Stimulated activated CD8-positive, alpha-beta memory T cell treated with anti-CD3 and anti-CD28 coated beads, Interleukin-7, amount 100 ng/mL, for 24 hours (primary cell): ENCODE results near the gene KIAA0825.

ENCODE experiments used
- DNase-seq: peaks from one replicate; pipeline ENCODE4 v3.0.0-alpha.2; 2020; ENCODE audit warnings: low read depth

KIAA0825 gene

GRCh38 chr5:94308442-94308841, 310.0 kb downstream of the KIAA0825 start:
- DNase-seq = no peak

- DNase-seq = no peak
These were observed 314.3 kb downstream of the KIAA0825 start for GRCh38 chr5:94304146-94304545.

GRCh38 chr5:94288937-94289336, 329.5 kb downstream of the KIAA0825 start:
- no peak for DNase-seq

DNA sequence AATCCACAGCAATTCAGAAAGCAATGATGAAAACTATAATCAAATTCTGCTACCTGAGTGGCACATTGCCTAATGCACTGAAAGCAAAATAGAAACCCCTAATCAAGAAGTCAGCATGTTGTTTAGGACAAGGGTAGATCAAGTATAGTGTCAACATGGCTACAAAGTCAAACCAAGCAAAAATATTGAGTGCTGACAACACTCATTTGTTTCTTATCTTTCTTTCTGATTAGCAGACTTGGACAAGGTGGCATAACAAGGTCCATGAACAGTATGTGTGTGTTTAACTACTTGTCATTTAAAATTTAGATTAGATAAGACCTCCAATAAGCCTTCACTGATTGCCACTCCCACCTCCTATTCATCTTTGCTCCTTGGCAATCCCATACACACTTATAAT, 332.4 kb downstream of the KIAA0825 start:
- DNase-seq = no peak

- DNase-seq = no peak
These were observed 335.3 kb downstream of the KIAA0825 start for GRCh38 chr5:94283093-94283492.

DNA sequence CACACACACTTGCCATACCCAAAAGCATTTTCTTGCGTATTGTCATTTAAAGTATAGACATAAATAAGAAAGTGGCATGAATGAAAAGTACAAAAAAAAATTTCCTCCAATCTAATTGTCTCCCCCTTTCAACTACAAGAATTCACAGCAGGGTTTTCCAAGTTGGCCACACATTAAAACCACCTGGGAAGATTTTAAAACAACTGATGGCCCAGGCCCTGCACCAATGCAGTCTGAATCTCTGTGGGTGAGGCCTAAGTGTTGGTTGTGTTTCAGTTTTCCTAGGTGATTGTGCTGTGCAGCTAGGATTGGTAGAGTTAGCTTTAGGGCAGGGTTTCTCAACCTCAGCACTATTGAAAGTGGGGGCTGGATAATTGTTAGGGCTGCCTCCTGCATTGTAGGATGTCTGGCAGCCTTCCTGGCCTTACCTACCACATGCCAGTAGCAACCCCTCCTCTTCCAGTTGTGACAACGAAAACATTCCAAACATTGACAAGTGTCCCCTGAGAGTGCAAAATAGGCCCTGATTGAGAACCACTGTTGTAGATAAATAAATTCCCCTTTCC, 337.1 kb downstream of the KIAA0825 start:
- no peak for DNase-seq

- DNase-seq = no peak
These were observed 341.7 kb downstream of the KIAA0825 start for GRCh38 chr5:94276751-94277150.

GRCh38 chr5:94276048-94276447, 342.4 kb downstream of the KIAA0825 start:
- DNase-seq = no peak

DNA sequence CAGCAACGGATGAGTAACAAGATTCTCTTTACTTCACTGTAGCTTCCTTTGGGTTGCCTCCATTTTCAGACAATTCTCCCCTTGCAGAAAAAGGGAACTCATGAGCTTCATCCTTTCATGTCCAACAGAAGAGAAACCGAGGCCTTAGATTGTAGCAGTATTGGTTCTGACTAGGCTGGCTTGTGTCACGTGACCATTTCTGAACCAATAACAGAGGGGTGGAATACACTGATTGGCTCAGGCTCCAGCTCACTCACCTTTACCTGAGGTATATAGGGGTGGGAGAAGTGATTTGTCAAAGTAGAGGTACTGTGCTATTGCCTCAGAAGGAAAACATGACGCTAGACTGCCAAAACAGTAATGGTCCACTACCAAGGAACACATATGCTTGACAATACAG, 343.7 kb downstream of the KIAA0825 start:
- no peak for DNase-seq

DNA sequence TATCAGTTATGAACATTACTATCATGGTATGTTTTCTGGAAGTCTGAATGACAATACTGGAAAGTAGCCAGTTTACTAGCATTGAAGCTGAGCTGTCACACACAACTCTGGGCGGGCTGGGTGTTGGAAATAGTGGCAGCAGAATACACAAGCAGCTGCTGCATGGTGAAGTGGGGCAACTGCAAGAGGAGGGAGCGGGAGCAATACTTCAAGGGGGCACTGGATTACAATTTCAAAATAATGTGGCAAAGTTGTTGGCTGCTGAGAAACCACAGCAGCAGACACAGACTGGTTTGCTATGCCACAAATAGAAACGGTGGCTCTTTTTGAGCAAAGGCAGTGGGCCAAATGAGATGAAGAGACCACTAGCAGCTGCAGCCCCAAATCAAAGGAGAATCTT, 350.2 kb downstream of the KIAA0825 start:
- DNase-seq = no peak

DNA sequence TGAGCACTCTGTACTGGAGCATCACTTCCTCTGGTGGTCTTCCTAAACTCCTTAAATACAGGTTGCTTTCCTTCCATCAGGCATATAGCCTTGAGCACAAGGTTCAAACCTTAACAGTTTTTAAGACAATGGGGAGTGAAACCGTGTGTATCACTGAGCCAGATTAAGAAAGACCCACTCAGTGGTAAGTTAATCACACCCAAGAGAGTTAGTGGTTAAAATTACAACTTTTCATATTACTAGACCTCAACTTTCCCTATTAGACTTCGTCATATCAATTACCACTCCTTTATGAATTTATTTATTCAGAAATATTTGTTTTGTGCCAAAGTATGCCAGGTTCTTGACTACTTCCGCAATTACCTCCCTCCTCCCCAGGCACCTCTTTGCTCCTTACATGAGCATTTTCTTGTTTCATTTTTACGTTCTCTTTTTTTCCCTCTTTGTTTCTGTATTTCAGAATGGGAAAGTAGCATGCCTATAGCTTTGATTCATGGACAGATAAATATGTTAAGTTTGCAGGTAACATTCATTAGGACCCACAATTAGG, 351.0 kb downstream of the KIAA0825 start:
- no peak for DNase-seq

GRCh38 chr5:94266170-94266569, 352.2 kb downstream of the KIAA0825 start:
- DNase-seq = no peak

GRCh38 chr5:94263068-94263467, 355.3 kb downstream of the KIAA0825 start:
- DNase-seq = no peak

- no peak for DNase-seq
These were observed 358.3 kb downstream of the KIAA0825 start for GRCh38 chr5:94260096-94260495.

DNA sequence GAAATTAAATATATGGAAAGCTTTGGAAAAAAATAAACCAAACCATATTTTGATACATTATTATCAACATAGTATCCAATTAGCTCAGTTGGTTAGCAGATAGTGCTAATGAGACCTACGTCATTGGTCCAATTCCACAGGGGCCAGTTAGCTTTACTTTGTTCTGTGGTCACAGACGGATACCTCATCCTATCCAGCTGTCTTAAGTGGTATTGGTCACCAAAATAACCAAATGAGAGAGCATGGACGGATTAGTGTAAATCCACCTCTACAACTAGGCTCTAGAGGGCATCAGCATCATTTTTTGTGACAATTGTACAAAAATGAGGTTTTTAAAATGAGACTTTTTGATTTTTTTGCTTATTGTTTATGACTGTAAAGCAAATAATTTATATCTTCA, 364.2 kb downstream of the KIAA0825 start:
- no peak for DNase-seq

GRCh38 chr5:94250985-94251384, 367.4 kb downstream of the KIAA0825 start:
- no peak for DNase-seq

GRCh38 chr5:94249430-94249829, 369.0 kb downstream of the KIAA0825 start:
- DNase-seq = no peak

GRCh38 chr5:94248175-94248875, 370.1 kb downstream of the KIAA0825 start:
- DNase-seq = no peak

- no peak for DNase-seq
These were observed 372.8 kb downstream of the KIAA0825 start for GRCh38 chr5:94245608-94246007.

- DNase-seq = no peak
These were observed 373.5 kb downstream of the KIAA0825 start for GRCh38 chr5:94244921-94245320.

GRCh38 chr5:94243612-94244011, 374.8 kb downstream of the KIAA0825 start:
- DNase-seq = no peak

- DNase-seq = no peak
These were observed 377.3 kb downstream of the KIAA0825 start for GRCh38 chr5:94240993-94241651.

GRCh38 chr5:94240596-94240992, 377.8 kb downstream of the KIAA0825 start:
- no peak for DNase-seq
